Activated T-helper 2 cell treated with anti-CD3 and anti-CD28 coated beads, Interferon-gamma antibody, Interleukin-2, Interleukin-4, amounts not matched to agents 10 μg/mL and 5 μg/mL and 100 μg/mL, durations not matched to agents 14 hours and 24 hours and 36 hours (primary cell): Measurements from ENCODE around the gene MUC5AC. TPM values are rescaled to one million over a fixed set of nuclear protein-coding genes. Genes with fewer than 3 reads are reported as not detected.

ENCODE experiments used
- DNase-seq: peaks from one replicate; pipeline ENCODE4 v3.0.0; 2021; ENCODE audit warnings: low spot score
- H3K27ac Mint-ChIP-seq: one replicate; pipeline ENCODE4 v1.8.0; 2021; ENCODE audit warnings: mixed read lengths
- H3K27me3 Mint-ChIP-seq: one replicate; pipeline ENCODE4 v1.8.0; 2021; ENCODE audit warnings: low read depth, mixed read lengths
- H3K36me3 Mint-ChIP-seq: one replicate; pipeline ENCODE4 v1.8.0; 2021; ENCODE audit warnings: low read depth, mixed read lengths
- H3K4me1 Mint-ChIP-seq: one replicate; pipeline ENCODE4 v1.8.0; 2021; ENCODE audit warnings: low read depth, mixed read lengths
- H3K4me3 Mint-ChIP-seq: one replicate; pipeline ENCODE4 v1.8.0; 2021; ENCODE audit warnings: low read depth, mild to moderate bottlenecking, moderate library complexity, mixed read lengths
- H3K9me3 Mint-ChIP-seq: one replicate; pipeline ENCODE4 v1.8.0; 2021; ENCODE audit warnings: mixed read lengths
- intact Hi-C: fragments of 100-400 bp; cut with micrococcal nuclease; formaldehyde crosslinking; loops from one replicate; pipeline ENCODE4 v1.15.1; 2023
- total RNA-seq: library from RNA; stranded (reverse); gene quantifications from 2 replicates; pipeline ENCODE4 v1.2.3, GENCODE V29; 2022

Gene MUC5AC
- total RNA-seq, 1 donor from 2014 or later = not detected

DNA sequence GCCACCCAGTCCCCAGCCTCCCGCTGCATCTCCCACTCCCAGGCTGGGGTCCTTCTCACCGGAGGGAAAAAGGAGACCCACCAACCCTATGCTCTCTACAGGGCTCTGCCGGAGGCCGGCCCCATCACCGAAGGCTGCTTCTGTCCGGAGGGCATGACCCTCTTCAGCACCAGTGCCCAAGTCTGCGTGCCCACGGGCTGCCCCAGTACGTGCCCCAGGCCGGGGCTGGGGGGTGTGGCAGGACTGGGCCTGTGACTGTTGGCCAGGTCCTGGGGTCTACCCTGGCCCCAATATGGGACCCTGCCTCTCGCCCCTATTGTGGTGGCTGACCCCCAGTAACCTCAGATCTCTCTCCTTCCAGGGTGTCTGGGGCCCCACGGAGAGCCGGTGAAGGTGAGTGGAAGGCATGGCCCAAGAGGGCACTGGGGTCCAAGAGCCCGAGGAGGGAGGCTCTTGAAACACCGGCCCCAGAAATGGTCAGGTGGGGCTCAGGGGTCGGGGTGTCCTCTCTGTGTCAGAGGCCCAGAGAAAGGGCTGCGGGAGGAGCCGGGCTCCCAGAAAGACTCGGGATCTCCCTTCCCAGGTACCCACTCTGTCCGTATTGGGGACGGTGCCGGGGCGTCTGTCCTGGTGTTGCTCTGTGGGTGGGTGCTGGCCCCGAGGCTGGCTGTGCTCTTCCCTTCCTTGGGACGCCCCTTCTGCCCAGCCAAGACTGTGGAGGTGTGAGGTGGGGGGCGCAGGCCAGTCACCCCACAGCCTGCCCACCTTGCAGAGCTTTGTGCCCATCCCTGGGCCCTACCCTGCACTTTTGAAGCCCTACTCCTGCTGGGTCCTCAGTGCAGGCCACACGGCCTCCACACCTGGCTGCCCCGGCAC is 39.0 kb downstream of the MUC5AC start:
- intact Hi-C loops = no loop called here

DNA sequence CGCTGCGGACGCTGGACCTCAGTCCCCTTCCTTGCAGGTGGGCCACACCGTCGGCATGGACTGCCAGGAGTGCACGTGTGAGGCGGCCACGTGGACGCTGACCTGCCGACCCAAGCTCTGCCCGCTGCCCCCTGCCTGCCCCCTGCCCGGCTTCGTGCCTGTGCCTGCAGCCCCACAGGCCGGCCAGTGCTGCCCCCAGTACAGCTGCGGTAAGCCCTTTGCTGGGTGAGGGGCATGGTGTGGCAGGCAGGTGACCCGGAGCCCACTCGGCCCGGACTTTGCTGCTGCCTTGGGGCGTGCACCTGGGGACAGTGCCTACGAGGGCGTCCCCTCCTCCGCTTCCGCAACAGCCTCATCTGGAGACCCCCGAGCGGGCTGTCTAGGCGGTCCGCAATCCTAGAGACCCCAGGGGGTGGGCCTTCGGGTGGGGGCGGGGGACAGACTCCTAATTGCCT is 39.7 kb downstream of the MUC5AC start:
- DNase-seq = no peak
- no peaks in the 10 kb centered on the region for H3K9me3 Mint-ChIP-seq
- H3K27ac Mint-ChIP-seq = no peak overlapping the region
- H3K4me1 Mint-ChIP-seq = no peaks in the 10 kb centered on the region
- H3K27me3 Mint-ChIP-seq = no peaks in the 10 kb centered on the region
- no peak overlapping the region for H3K4me3 Mint-ChIP-seq
- intact Hi-C loops = no loop called here
- no peaks in the 10 kb centered on the region for H3K36me3 Mint-ChIP-seq

More for the DNA sequence above, 39.0 kb downstream of the MUC5AC start:
- Mint-ChIP-seq H3K4me3 (no peak overlapping the region), H3K9me3 (no peaks in the 10 kb centered on the region), H3K36me3 (no peaks in the 10 kb centered on the region), H3K27me3 (no peaks in the 10 kb centered on the region), H3K4me1 (no peaks in the 10 kb centered on the region), H3K27ac (no peak overlapping the region)
- DNase-seq = no peak

DNA sequence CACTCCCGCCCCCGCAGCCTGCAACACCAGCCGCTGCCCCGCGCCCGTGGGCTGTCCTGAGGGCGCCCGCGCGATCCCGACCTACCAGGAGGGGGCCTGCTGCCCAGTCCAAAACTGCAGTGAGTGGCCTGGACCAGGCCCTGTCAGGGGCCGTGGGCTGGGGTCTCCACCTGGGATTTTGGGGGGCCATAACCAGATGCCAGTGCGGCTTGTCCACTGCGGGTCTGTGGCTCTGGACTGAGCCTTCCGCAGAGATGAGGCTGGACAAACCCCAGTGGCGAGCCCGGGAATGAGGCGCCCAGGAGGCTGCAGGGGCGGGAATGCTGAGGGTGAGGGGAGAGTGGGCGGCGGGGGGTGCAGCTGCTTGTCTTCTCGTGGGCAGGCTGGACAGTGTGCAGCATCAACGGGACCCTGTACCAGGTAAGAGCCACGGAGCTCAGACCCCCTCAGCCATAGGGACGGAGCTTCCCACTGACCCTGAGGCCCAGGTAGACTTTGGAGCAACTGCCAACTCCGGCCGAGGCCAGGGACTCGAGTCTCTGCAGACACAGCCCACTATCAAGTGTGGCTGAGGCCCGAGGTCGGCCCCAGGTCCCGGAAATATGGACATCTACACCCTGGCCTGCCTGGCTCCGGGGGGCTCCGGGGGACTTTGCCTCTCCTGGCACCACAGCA is 40.3 kb downstream of the MUC5AC start:
- no peaks in the 10 kb centered on the region for H3K9me3 Mint-ChIP-seq
- DNase-seq = no peak

DNA sequence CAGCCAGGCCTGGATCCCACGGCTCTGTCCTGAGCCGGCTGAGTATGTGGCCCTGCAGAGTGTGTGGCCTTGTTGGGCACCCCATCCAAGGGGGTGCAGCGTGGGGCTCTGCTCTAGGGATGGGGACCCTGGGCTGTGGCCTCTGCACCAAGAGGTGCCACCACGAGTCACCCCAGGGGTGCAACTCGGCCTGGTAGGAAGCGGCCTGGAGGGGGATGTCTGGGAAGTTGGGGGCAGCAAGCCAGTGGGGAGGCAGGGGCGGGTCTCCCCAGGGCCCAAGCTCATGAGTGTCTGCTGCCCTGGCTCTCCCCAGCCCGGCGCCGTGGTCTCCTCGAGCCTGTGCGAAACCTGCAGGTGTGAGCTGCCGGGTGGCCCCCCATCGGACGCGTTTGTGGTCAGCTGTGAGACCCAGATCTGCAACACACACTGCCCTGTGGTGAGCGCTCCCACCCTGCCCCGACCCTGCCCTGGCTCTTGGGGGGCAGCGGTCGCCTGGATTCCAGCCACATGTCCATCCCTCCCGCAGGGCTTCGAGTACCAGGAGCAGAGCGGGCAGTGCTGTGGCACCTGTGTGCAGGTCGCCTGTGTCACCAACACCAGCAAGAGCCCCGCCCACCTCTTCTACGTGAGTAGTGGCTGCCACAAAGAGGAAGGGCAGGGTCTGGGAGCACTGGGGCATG is 40.9 kb downstream of the MUC5AC start:
- no peaks in the 10 kb centered on the region for H3K9me3 Mint-ChIP-seq
- no peaks in the 10 kb centered on the region for H3K4me1 Mint-ChIP-seq
- H3K4me3 Mint-ChIP-seq = no peak overlapping the region
- intact Hi-C loops = no loop called here
- no peak overlapping the region for H3K27ac Mint-ChIP-seq
- no peak for DNase-seq
- H3K27me3 Mint-ChIP-seq = no peaks in the 10 kb centered on the region
- no peaks in the 10 kb centered on the region for H3K36me3 Mint-ChIP-seq

More for the DNA sequence above, 40.3 kb downstream of the MUC5AC start:
- H3K36me3 Mint-ChIP-seq = no peaks in the 10 kb centered on the region
- no peak overlapping the region for H3K27ac Mint-ChIP-seq
- intact Hi-C loops = no loop called here
- H3K27me3 Mint-ChIP-seq = no peaks in the 10 kb centered on the region
- no peaks in the 10 kb centered on the region for H3K4me1 Mint-ChIP-seq
- H3K4me3 Mint-ChIP-seq = no peak overlapping the region

DNA sequence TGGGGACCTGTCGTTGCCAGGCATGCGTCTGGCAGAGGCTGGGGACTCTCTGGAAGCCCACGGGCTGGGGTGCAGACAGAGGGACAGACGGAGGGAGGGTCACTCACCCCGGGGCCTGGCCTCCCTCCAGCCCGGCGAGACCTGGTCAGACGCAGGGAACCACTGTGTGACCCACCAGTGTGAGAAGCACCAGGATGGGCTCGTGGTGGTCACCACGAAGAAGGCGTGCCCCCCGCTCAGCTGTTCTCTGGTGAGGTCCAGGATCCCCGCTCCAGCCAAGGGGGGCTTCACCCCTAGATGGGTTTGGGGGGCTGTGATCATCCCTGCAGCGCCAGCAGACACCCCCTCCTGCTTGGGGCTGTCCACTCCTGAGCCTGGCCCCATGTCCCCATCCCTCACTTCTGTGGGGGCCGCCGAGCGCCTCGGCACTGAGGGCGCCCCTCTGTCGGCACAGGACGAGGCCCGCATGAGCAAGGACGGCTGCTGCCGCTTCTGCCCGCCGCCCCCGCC is 41.5 kb downstream of the MUC5AC start:
- Mint-ChIP-seq H3K36me3 (no peaks in the 10 kb centered on the region), H3K27me3 (no peaks in the 10 kb centered on the region), H3K9me3 (no peaks in the 10 kb centered on the region), H3K4me1 (no peaks in the 10 kb centered on the region), H3K4me3 (no peak overlapping the region), H3K27ac (no peak overlapping the region)
- intact Hi-C loops = no loop called here
- DNase-seq = no peak

DNA sequence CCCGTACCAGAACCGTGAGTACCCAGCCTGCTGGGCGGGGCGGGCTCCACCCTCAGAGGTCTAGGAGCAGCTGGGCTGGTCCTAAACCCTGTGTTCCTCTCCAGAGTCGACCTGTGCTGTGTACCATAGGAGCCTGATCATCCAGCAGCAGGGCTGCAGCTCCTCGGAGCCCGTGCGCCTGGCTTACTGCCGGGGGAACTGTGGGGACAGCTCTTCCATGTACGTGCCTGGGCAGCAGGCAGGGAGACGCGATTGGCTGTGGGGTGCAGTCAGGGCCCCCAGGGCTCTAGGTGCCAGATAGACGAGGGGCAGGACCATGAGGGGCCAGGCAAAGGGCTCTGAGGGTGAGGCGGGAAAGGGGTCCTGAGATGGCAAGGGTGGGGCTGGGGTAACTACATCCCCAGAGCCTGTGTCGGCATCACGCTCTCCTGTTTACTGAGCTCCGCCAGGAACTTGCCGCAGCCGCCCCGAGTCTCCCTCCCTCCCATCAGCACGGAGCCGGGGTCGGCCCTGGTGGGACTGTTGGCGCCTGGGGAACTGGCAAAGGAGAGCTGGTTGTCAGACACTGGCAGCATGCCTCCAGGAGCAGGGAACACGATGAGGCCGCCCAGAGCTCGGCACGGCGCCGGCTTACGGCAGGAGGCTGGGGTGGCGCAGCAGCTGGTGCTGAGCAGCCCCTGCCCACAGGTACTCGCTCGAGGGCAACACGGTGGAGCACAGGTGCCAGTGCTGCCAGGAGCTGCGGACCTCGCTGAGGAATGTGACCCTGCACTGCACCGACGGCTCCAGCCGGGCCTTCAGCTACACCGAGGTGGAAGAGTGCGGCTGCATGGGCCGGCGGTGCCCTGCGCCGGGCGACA is 42.2 kb downstream of the MUC5AC start:
- Mint-ChIP-seq H3K4me3 (no peak overlapping the region), H3K27ac (no peak overlapping the region), H3K4me1 (no peaks in the 10 kb centered on the region), H3K9me3 (no peaks in the 10 kb centered on the region), H3K36me3 (no peaks in the 10 kb centered on the region), H3K27me3 (no peaks in the 10 kb centered on the region)
- intact Hi-C loops = loop anchor here (5.0 kb wide), 2 partner anchors 317 to 372 kb away; partner anchors contain the start of gene DUSP8
- DNase-seq = no peak

DNA sequence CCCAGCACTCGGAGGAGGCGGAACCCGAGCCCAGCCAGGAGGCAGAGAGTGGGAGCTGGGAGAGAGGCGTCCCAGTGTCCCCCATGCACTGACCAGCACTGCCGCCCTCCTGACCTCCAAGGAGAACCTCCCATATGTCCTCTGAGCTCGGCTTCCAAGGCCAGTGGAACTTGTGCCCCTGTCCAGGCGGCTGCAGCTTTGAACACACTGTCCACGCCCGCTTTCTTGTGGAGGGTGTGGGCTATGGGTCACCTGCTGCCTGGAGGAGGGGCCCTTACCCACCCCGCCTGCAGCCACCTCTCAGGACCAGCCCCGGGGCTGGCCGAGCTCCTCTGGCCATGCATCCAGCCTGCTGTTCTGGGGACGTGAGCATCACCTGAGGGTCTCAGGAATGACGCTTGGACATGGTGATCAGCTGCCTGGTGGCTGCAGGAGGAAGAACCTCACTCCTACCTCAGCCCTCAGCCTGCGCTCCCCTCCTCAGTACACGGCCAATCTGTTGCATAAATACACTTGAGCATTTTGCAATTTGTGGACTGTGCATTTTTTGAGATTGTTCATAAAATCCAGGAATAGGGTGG is 42.9 kb downstream of the MUC5AC start:
- DNase-seq = no peak
- H3K27me3 Mint-ChIP-seq = no peaks in the 10 kb centered on the region
- intact Hi-C loops = loop anchor here (5.0 kb wide), 2 partner anchors 317 to 372 kb away; partner anchors contain the start of gene DUSP8
- H3K4me1 Mint-ChIP-seq = no peaks in the 10 kb centered on the region
- no peaks in the 10 kb centered on the region for H3K36me3 Mint-ChIP-seq
- no peaks in the 10 kb centered on the region for H3K9me3 Mint-ChIP-seq
- no peak overlapping the region for H3K27ac Mint-ChIP-seq
- H3K4me3 Mint-ChIP-seq = no peak overlapping the region

DNA sequence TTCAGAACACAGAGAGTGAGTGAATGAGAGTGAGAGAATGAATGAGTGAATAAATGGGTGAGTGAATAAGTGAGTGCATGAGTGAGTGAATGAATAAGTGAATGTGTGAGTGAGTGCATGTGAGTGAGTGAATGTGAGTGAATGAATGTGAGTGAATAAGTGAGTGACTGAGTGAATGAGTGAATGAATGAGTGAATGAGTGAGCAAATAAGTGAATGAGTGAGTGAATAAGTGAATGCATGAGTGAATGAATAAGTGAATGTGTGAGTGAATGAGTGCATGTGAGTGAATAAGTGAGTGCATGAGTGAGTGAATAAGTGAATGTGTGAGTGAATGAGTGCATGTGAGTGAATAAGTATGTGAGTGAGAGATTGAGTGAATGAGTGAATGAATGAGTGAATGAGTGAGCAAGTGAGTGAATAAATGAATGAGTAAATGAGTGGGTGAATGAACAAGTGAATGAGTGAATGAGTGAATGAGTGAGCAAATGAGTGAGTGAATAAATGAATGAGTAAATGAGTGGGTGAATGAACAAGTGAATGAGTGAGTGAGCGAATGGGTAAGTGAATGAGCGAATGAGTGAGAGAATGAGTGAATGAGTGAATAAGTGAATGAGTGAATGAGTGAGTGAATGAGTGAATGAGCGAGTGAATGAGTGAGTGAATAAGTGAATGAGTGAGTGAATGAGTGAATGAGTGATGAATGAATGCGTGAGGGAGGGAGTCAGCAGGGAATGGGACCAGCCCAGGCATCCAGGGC is 43.8 kb downstream of the MUC5AC start:
- H3K27ac Mint-ChIP-seq = no peak overlapping the region
- intact Hi-C loops = loop anchor here (5.0 kb wide), 2 partner anchors 316 to 371 kb away; partner anchors contain the start of gene DUSP8
- H3K4me3 Mint-ChIP-seq = no peak overlapping the region
- H3K36me3 Mint-ChIP-seq = no peaks in the 10 kb centered on the region
- H3K27me3 Mint-ChIP-seq = no peaks in the 10 kb centered on the region
- H3K4me1 Mint-ChIP-seq = no peaks in the 10 kb centered on the region
- DNase-seq = no peak
- no peaks in the 10 kb centered on the region for H3K9me3 Mint-ChIP-seq

DNA sequence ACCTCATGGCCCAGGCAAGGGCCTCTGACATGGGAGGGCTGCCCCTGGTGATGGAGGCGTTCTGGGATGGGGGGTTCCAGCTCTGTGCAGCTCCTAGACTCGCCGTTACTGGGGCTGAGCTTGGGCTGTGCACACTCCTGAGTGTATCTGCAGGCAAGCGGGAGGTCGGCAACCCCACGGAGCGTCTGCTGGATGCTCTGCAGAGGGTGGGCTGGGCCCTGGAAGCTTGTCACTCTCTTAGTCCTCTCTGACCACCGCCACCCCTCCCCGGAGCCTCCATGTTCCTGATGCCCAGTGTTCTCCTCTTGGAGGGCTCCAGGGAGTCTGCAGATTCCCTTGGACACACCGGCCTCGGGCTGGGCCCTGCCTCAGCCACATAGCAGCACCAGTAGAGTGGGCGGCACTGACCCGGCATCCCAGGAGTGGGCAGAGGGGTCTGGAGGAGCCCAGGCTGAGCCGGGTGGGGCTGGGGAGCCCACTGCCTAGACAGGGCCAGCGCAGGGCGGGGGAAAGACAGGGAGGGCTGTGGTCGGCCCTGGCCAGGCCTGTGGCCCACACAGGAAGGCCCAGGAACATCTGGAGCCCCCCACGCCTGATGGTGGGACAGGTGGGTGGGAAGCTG is 44.5 kb downstream of the MUC5AC start:
- Mint-ChIP-seq H3K36me3 (no peaks in the 10 kb centered on the region), H3K9me3 (no peaks in the 10 kb centered on the region), H3K4me3 (no peak overlapping the region), H3K4me1 (no peaks in the 10 kb centered on the region), H3K27me3 (no peaks in the 10 kb centered on the region), H3K27ac (no peak overlapping the region)
- DNase-seq = no peak
- intact Hi-C loops = loop anchor here (5.0 kb wide), 2 partner anchors 315 to 370 kb away; partner anchors contain the start of gene DUSP8

DNA sequence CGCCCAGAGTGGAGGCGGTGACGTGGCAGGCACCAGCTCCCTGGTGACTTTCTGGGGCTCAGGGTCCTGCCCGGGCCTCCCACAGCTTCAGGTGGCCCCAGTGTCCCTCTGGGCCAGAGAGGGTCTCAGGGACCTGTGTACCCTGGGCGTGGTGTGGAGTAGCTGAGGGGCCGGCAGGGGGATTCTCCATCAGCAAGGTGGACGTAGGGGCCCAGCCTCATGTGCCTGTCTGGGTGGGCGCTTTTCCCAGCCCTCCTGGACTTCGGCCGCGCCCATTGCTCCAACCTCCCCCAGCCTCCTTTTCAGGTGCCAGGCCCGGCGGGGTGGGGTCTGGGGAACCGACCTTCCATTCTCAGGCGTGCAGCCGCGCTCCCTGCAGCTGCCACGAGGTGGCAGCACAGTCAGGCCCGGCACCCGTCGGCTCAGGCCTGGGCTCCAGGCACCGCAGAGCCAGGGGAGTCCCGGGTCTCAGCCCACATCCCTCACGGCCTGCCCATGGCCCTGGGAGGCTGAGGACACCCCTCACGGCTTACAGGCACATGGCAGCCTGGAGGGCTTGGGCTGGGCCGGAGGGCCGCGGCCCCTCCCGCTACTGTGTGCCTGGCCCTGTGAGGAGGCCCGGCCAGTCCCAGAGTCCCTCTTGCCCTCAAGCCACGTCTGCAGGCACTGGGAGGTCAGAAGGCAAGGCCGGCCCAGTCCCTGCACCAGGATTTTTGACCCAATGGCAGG is 45.2 kb downstream of the MUC5AC start:
- DNase-seq = peak; percentile 42
- Mint-ChIP-seq H3K27me3 (no peaks in the 10 kb centered on the region), H3K4me3 (no peak overlapping the region), H3K36me3 (no peaks in the 10 kb centered on the region), H3K9me3 (no peaks in the 10 kb centered on the region), H3K27ac (no peak overlapping the region), H3K4me1 (no peaks in the 10 kb centered on the region)
- intact Hi-C loops = loop anchor here (5.0 kb wide), 2 partner anchors 314 to 369 kb away; partner anchors contain the start of gene DUSP8
